Astrocyte (in vitro differentiated cells and primary cell): ENCODE data around the gene ITGAE. TPM values are rescaled to one million over a fixed set of nuclear protein-coding genes. Genes with fewer than 3 reads are reported as not detected.

Source experiments
- DNase-seq: peaks from one replicate; pipeline ENCODE4 v3.0.0-alpha.2; 2010; ENCODE audit warnings: low read depth
- FAIRE-seq: peaks from 2 replicates; lab custom pipeline; 2011; peaks lifted over from hg19 to GRCh38; lab: Jason Lieb, UNC
- H2AFZ ChIP-seq: 2 replicates; pipeline ENCODE4 v1.6.0; 2012; ENCODE audit warnings: low read depth, low read length, inconsistent platforms
- H3K27ac ChIP-seq: 2 replicates; pipeline ENCODE4 v1.5.1; 2011; ENCODE audit warnings: low read depth, low read length, inconsistent platforms
- H3K27me3 ChIP-seq: 2 replicates; pipeline ENCODE4 v1.6.0; 2011; ENCODE audit warnings: low read length, inconsistent platforms; ENCODE audit not compliant: insufficient read depth
- H3K36me3 ChIP-seq: 2 replicates; pipeline ENCODE4 v1.5.1; 2011; ENCODE audit warnings: low read length, inconsistent platforms; ENCODE audit not compliant: insufficient read depth
- H3K4me1 ChIP-seq: 2 replicates; pipeline ENCODE4 v1.5.1; 2011; ENCODE audit warnings: low read length, inconsistent platforms; ENCODE audit not compliant: insufficient read depth
- H3K4me2 ChIP-seq: 2 replicates; pipeline ENCODE4 v1.6.0; 2012; ENCODE audit warnings: low read length, inconsistent platforms
- H3K4me3 ChIP-seq: 2 replicates; pipeline ENCODE4 v1.5.1; 2011; ENCODE audit warnings: low read depth, mild to moderate bottlenecking, low read length, inconsistent platforms; ENCODE audit not compliant: insufficient read depth
- H3K79me2 ChIP-seq: 2 replicates; pipeline ENCODE4 v1.6.0; 2012; ENCODE audit warnings: mild to moderate bottlenecking, low read length, inconsistent platforms; ENCODE audit not compliant: insufficient read depth
- H3K9ac ChIP-seq: 2 replicates; pipeline ENCODE4 v1.6.0; 2012; ENCODE audit warnings: mild to moderate bottlenecking, low read length, inconsistent platforms
- H3K9me3 ChIP-seq: 2 replicates; pipeline ENCODE4 v1.5.1; 2012; ENCODE audit warnings: low read depth, mild to moderate bottlenecking, low read length, inconsistent platforms; ENCODE audit not compliant: insufficient read depth
- H4K20me1 ChIP-seq: 2 replicates; pipeline ENCODE4 v1.6.0; 2012; ENCODE audit warnings: low read length, inconsistent platforms; ENCODE audit not compliant: insufficient read depth
- H3K27ac Mint-ChIP-seq: one replicate; pipeline ENCODE4 v1.8.0; 2021; ENCODE audit warnings: mild to moderate bottlenecking, mixed read lengths; ENCODE audit not compliant: unreplicated experiment
- H3K27me3 Mint-ChIP-seq: one replicate; pipeline ENCODE4 v1.8.0; 2021; ENCODE audit warnings: low read depth, mixed read lengths; ENCODE audit not compliant: unreplicated experiment
- H3K36me3 Mint-ChIP-seq: one replicate; pipeline ENCODE4 v1.8.0; 2021; ENCODE audit warnings: low read depth, mixed read lengths; ENCODE audit not compliant: unreplicated experiment
- H3K4me1 Mint-ChIP-seq: one replicate; pipeline ENCODE4 v1.8.0; 2021; ENCODE audit warnings: low read depth, mixed read lengths; ENCODE audit not compliant: unreplicated experiment
- H3K4me3 Mint-ChIP-seq: one replicate; pipeline ENCODE4 v1.8.0; 2021; ENCODE audit warnings: mild to moderate bottlenecking, moderate library complexity, mixed read lengths; ENCODE audit not compliant: unreplicated experiment
- H3K9me3 Mint-ChIP-seq: one replicate; pipeline ENCODE4 v1.8.0; 2021; ENCODE audit warnings: mild to moderate bottlenecking, mixed read lengths; ENCODE audit not compliant: unreplicated experiment
- EZH2 ChIP-seq: IDR thresholded peaks from 2 replicates; pipeline ENCODE4 v1.6.1; 2012; ENCODE audit warnings: mild to moderate bottlenecking, low read length, inconsistent platforms; ENCODE audit not compliant: insufficient read depth
- total RNA-seq: library from RNA; stranded (reverse); gene quantifications from 2 replicates; pipeline ENCODE4 v1.2.1, GENCODE V29; 2021
- TF ChIP-seq, protein P1 (sequence below): IDR thresholded peaks from 2 replicates; pipeline ENCODE4 v1.5.1; 2011; ENCODE audit warnings: low read depth, mild to moderate bottlenecking, inconsistent platforms, low read length, moderate library complexity; ENCODE audit not compliant: insufficient read depth

Gene ITGAE
- total RNA-seq, 1 donor from 2014 or later = 30.9 TPM

DNA sequence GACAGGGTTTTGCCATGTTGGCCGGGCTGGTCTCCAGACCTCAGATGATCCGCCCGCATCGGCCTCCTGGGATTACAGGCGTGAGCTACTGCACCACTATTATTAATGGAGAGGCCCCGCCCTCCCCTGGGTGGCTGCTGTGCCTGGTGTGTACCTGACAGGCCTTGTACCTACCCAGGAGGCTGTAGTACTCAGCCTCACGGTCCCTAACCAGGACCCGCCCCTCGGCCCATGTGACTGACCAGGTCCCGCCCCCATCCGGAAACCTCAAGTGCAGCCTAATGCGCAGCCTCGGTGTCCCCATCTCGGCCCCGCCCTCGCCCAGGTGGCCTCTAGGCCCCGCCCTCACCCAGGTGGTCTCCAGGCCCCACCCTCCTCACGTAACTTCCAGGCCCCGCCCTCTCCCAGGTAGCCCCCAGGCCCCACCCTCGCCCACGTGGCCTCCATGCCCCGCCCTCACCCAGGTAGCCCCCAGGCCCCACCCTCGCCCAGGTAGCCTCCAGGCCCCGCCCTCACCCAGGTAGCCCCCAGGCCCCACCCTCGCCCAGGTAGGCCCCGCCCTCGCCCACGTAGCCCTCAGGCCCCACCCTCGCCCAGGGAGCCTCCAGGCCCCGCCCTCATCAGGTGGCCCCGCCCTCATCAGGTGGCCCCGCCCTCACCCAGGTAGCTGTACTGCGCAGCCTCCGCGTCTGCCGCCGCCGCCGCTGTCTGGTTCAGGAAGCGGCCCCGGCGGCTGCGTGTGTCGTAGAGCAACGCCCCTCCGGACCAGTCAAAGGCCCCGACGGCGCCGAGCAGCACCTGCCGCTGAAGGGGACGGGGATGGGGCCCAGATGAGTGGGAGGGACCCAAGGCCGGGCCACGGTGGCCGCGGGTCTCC lies 46.3 kb downstream of the ITGAE start:
- Histone ChIP-seq H3K79me2 (no peaks in the 10 kb centered on the region), H3K27me3 (no peaks in the 10 kb centered on the region), H3K36me3 (no peaks in the 10 kb centered on the region), H3K9me3 (peaks cover 1% of the 10 kb centered on the region), H3K27ac (no peak overlapping the region), H2AFZ (peak overlapping the region; percentile 34), H4K20me1 (no peaks in the 10 kb centered on the region), H3K4me2 (no peak overlapping the region), H3K4me3 (no peak overlapping the region), H3K9ac (no peak overlapping the region), H3K4me1 (no peaks in the 10 kb centered on the region)
- H3K9me3 Mint-ChIP-seq = peaks cover 7% of the 10 kb centered on the region
- no peaks in the 10 kb centered on the region for H3K4me1 Mint-ChIP-seq
- no peak overlapping the region for H3K27ac Mint-ChIP-seq
- no peak for DNase-seq
- peaks cover 7% of the 10 kb centered on the region for H3K36me3 Mint-ChIP-seq
- H3K27me3 Mint-ChIP-seq = peaks cover 19% of the 10 kb centered on the region
- no peak for FAIRE-seq
- H3K4me3 Mint-ChIP-seq = no peak overlapping the region
- TF ChIP-seq, protein P1, sequence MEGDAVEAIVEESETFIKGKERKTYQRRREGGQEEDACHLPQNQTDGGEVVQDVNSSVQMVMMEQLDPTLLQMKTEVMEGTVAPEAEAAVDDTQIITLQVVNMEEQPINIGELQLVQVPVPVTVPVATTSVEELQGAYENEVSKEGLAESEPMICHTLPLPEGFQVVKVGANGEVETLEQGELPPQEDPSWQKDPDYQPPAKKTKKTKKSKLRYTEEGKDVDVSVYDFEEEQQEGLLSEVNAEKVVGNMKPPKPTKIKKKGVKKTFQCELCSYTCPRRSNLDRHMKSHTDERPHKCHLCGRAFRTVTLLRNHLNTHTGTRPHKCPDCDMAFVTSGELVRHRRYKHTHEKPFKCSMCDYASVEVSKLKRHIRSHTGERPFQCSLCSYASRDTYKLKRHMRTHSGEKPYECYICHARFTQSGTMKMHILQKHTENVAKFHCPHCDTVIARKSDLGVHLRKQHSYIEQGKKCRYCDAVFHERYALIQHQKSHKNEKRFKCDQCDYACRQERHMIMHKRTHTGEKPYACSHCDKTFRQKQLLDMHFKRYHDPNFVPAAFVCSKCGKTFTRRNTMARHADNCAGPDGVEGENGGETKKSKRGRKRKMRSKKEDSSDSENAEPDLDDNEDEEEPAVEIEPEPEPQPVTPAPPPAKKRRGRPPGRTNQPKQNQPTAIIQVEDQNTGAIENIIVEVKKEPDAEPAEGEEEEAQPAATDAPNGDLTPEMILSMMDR = no peak
- no peak for TF ChIP-seq EZH2

DNA sequence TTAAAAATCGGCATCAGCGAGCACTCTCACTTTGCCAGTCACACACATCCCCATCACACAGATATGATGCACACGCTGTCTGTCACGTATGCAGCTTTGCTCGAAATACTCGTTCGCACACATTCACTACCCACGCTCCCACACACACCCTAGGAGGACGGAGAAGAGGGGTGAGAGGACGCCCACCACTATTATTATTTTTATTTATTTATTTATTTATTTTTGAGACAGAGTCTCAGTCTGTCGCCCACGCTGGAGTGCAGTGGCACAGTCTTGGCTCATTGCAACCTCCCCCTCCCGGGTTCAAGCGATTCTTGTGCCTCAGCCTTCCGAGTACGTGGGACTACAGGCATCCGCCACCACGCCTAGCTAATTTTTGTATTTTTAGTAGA lies 46.9 kb downstream of the ITGAE start:
- no peak overlapping the region for H3K27ac ChIP-seq
- DNase-seq = no peak
- Mint-ChIP-seq H3K9me3 (peaks cover under 1% of the 10 kb centered on the region), H3K27ac (no peak overlapping the region), H3K27me3 (peaks cover 22% of the 10 kb centered on the region), H3K36me3 (peaks cover under 1% of the 10 kb centered on the region), H3K4me1 (no peaks in the 10 kb centered on the region), H3K4me3 (no peak overlapping the region)
- no peaks in the 10 kb centered on the region for H3K79me2 ChIP-seq
- FAIRE-seq = no peak
- TF ChIP-seq EZH2 = no peak
- TF ChIP-seq, protein P1 = no peak
- H3K9me3 ChIP-seq = no peaks in the 10 kb centered on the region
- H2AFZ ChIP-seq = no peak overlapping the region
- no peak overlapping the region for H3K4me3 ChIP-seq
- no peaks in the 10 kb centered on the region for H3K4me1 ChIP-seq
- no peaks in the 10 kb centered on the region for H3K36me3 ChIP-seq
- H3K9ac ChIP-seq = no peak overlapping the region
- no peaks in the 10 kb centered on the region for H3K27me3 ChIP-seq
- H4K20me1 ChIP-seq = no peaks in the 10 kb centered on the region
- no peak overlapping the region for H3K4me2 ChIP-seq

DNA sequence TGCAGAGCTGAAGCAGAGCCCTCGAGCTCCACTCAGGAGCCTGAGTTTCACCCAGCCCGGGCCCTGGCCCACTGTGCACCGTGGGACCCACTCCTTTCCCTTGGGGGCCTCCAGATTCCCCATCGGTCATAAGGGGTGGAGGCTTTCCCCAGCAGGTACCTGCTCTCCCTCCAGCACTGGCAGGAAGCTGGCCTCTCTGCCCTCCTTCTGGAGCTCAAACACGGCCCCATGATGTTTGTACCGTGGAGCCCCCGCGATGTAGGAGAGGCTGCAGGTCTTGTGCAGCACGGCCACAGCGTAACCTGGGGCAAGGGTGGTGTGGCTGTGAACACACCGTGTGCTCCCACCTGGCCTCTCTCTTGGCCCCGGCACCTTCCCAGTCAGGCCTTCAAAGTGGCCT lies 47.4 kb downstream of the ITGAE start:
- no peaks in the 10 kb centered on the region for H3K9me3 ChIP-seq
- H3K27me3 ChIP-seq = no peaks in the 10 kb centered on the region
- no peak overlapping the region for H2AFZ ChIP-seq
- no peak overlapping the region for H3K9ac ChIP-seq
- no peaks in the 10 kb centered on the region for H3K36me3 Mint-ChIP-seq
- no peak overlapping the region for H3K27ac ChIP-seq
- no peak overlapping the region for H3K4me2 ChIP-seq
- DNase-seq = no peak
- H3K27me3 Mint-ChIP-seq = peaks cover 22% of the 10 kb centered on the region
- TF ChIP-seq, protein P1 = no peak
- no peak for TF ChIP-seq EZH2
- H3K4me3 ChIP-seq = no peak overlapping the region
- FAIRE-seq = no peak
- H3K27ac Mint-ChIP-seq = no peak overlapping the region
- no peak overlapping the region for H3K4me3 Mint-ChIP-seq
- H4K20me1 ChIP-seq = no peaks in the 10 kb centered on the region
- H3K36me3 ChIP-seq = no peaks in the 10 kb centered on the region
- no peaks in the 10 kb centered on the region for H3K79me2 ChIP-seq
- H3K4me1 ChIP-seq = no peaks in the 10 kb centered on the region
- no peaks in the 10 kb centered on the region for H3K4me1 Mint-ChIP-seq
- no peaks in the 10 kb centered on the region for H3K9me3 Mint-ChIP-seq
